CD4-positive, alpha-beta T cell treated with Interleukin-10 for 1 hour (primary cell): ENCODE results near the gene LHX4.

Experiments
- DNase-seq: peaks from one replicate; pipeline ENCODE4 v3.0.0-alpha.2; 2020

LHX4 gene

GRCh38 chr1:180229483-180230415 is at the start of gene LHX4:
Gene LHX4, plus strand, starts transcription at chr1:180230264. Its CDS starts 266 bp downstream, at chr1:180230530.
- DNase-seq, result peak; percentile 26

DNA sequence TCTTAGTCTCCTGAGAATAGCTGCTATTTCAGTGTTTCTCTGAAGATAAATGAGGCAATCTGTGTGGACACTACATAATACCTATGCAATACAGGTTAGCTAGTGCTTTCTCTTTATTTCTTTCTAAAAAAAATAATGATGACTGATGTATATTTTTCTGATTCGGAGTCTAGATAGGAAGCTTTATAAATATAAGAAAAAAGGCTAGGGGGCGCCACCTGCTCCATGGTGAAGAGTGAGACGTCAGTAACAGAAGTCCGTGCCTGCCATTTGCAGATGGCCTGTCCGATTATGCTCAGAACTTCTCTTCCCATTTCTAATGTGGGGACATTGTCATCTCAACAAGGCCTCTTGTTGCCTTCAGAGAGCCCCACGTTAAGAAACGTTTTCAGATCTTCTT is 49.0 kb upstream of the LHX4 start:
- no peak for DNase-seq

- no peak for DNase-seq
These were observed 47.9 kb upstream of the LHX4 start for GRCh38 chr1:180181996-180182642.

DNA sequence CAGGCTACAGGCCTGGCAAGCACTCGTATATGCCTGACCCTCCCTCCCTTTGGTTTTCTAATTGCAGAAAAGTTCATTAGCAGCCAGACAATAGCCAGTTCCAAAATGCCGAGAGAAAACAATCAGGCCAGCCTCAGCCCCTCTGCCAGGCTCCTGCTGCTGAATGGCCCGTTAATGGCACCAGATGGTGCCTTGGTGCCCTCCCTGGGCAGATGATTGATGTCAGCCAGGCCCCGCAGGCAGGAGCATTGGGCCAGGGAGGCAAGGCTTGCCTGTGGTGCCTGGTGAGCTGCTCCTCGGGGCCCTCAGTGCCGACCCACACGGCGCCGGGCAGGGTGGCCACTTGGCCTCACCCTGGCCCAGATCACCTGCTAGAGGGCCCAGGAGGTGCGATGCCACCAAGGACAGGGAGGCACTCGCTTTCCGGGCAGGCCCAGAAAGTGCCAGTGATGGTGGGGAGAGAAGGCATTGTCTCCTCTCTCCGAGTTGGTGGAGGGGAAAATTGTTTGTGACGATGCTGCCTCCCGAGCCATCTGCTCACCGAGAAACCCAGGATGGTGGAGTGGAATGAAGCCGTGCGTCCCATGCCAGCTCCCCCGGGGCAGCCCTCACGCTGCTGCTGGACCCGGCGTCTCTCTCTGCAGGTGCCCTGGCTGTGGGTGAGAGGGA is 47.3 kb upstream of the LHX4 start:
- DNase-seq, result no peak

GRCh38 chr1:180183426-180183825 is 46.6 kb upstream of the LHX4 start:
- no peak for DNase-seq

- no peak for DNase-seq
These were observed 46.0 kb upstream of the LHX4 start for GRCh38 chr1:180184041-180184440.

DNA sequence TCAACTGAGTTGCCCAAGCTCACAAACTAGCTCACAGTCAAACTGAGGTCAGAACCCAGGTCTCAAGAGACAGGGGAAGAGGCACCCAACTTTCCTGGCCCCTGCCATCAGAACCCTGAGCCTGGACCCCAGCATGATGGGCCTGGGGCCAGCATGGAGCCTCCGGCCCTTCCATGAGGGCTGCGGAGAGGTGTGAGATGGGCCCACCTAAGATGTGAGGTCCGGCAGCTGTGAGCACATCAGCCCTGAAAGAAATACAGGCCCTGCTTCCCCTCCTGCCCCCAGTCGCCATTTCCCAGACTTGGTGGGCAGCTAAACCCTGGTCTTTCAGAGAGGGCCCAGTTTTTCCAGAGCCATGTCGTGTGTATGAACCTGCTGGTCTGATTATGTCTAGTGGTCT is 44.8 kb upstream of the LHX4 start:
- DNase-seq, result no peak

- no peak for DNase-seq
These were observed 44.0 kb upstream of the LHX4 start for GRCh38 chr1:180185971-180186645.

- no peak for DNase-seq
These were observed 43.2 kb upstream of the LHX4 start for GRCh38 chr1:180186831-180187230.

GRCh38 chr1:180187626-180188025 is 42.4 kb upstream of the LHX4 start:
- DNase-seq, result no peak

DNA sequence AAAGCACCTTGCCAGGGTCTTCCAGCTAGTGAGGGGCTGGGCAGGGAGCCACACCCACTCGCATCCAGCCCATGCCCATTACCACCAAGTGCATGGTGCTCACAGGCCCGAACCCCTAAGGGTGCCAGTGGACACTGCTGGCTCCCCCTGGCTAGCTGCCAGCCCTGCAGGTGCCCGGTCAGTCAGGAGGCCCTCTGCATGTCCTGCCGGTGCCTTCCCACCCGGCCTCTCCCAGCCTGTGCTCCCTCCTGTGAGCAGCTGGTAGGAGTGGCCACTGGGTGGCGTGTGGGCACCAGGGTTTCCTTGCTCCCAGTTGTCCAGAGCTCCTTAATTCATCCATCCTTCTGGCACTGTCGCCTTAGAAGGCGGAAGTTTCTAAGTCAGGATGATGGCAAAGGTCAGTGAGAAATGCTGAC is 42.0 kb upstream of the LHX4 start:
- no peak for DNase-seq

DNA sequence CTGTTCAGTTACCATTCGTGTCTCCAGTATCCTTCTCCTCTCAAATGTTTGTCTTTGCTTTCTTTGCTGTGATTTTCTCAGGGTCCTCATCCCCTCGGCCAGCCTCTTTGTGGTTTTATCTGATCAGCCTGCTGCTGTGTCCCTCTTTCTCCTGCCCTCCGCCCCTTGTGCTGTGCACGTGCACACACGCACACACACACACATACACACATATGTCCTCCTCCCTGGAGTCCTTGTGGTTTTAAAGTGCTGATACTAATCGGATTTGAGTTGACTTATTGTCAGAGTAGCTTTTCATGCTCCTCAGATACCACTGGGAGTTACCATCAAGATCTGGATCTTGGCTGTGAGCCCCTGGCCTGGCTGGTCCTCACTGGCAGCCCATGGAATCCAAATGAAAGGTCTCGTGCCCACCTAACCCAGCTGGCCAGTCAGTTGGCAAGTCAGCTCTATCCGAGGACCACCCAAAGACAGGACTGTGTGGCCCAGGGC is 41.3 kb upstream of the LHX4 start:
- no peak for DNase-seq

DNA sequence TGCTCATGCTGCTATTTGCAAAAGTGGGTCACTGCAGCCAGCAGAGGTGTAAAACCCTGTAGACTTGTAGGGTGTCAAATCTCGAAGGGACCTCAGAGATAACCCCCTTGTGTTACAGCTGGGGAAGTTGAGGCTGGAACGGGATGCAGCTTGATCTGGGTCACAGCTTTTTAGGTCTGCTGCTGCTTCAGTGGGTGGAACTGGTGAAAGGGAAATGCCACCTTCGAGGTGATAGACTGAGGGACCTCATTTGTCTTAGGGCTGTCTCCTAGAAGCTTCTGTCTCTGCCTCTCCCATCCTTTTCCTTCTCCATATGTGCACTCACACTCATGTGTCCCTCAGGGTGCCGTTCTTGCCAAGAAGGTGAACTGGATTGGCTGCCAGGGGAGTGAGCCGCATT is 40.0 kb upstream of the LHX4 start:
- peak; percentile 19 for DNase-seq

GRCh38 chr1:180192172-180192571 is 37.9 kb upstream of the LHX4 start:
- peak; percentile 16 for DNase-seq

DNA sequence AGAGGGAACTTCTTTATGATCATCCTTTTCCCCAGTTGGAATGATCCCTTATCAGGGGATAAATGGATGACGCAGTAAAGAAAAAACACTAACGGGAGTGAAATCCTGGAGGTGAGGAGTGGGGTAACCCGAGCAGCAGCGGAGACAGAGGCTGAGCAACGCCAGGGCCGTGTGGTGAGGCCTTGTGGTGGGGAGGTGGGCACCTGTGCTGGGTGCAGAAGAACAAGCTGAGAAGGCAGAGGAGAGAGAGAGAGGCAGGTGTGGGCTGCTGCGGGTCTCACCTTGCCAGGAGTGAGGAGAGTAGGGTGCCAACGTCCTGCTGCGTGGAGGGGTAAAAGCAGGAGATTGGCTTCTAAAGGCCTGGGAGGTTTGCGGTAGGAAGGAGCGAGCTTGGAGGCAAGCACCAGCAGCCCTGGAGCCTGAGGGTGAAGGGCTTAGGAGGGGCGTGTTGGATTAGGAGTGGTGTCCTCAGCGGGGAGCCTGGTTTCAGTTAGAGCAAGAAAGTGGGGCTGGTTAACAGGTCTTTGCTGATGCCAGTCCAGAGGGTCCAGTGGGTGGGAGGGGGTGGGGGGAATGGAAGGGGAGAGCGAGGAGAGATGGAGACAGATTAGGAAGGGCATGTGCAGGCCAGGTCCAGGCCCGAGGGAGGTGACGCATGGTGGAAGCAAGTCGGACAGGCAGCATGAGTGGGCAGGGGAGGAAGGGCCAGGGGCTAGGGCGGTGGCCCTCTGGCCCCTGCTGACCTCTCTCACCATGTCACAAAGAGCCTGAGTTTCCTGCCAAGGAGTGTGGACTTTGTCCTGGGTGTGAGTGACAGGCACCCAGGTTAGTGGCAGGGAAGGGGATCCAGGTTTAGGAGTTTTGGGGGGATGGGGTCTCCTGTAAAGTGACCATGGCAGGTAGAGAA is 36.7 kb upstream of the LHX4 start:
- no peak for DNase-seq

DNA sequence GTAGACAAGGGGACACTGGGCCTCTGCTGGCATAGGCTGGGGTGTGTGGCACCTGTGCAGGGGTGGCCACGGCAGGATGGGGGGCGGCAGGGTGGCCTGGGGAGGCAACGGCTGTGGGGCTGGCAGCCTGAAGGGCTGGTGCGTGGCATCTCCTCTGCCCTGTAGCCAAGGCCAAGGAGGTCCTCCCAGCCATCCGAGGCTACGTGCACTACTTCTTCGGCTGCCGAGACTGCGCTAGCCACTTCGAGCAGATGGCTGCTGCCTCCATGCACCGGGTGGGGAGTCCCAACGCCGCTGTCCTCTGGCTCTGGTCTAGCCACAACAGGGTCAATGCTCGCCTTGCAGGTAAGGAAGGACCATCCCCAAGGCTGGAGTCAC is 36.0 kb upstream of the LHX4 start:
- DNase-seq, result no peak

DNA sequence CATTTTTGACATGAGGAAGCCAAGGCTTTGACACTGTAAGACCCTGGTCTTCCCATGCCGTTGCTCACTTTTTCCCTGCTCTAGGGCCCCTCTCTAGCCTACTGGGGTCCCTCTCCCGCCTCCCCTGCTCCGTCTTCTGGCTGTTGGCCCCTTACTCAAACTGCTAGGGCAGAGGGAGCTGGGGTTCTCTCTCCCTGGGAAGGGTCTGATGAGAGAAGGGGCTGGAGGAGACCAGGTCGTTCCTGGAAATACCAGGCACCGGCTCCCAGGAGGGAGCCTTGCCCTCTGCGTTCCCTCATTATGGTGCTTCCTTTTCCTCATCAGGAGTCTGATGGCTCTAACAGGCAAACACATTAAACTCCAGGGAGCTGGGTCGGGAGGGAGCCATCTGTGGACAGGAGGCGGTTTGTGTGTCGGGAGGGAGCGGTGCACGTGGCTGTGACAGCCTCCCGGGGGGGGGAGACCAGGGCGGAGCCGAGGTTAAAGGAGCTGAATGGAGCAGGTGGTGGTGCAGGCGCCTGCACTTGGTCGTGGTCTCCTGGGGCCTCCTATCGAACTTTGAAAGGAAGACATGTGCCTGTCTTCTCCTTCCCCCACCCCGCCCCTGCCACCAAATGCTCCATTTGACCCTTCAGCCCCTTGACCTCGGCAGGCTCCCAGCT is 35.4 kb upstream of the LHX4 start:
- DNase-seq, result no peak

DNA sequence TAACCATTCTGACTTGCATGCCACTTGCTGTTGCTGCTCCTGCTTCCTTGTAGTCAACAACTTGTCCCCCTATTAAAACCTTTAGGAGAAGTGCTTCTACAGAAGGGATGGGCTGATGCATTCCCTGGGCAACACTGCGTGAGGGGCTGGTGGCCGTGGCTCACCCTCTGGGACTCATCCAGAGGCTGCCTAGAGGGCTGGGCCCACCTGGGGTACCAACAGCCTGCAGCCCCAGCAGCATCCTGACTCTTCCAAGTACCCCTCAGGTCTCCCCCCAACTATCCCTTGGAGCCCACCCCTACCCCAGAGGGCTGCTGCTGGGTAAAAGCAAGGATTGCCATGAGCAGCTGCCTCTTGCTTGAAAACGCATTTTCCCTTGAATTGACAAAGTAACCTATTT is 34.7 kb upstream of the LHX4 start:
- DNase-seq, result no peak

DNA sequence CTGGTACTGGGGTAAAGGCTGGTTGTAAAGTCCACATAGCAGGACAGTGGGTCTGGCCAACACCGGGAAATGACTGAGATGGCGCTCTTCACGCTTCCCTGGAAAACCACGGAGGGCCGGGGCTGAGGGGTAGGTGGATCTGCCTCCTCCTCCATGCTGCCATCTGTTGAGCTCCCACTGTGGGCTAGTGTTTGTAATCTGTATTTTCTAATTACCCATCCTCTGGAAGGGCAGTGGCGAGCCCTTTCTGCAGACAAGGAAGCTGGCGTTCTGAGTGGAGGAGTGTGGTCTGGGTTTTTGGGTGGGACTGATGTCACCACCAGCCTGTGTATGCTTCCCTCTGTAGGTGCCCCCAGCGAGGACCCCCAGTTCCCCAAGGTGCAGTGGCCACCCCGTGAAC is 34.1 kb upstream of the LHX4 start:
- DNase-seq, result no peak

DNA sequence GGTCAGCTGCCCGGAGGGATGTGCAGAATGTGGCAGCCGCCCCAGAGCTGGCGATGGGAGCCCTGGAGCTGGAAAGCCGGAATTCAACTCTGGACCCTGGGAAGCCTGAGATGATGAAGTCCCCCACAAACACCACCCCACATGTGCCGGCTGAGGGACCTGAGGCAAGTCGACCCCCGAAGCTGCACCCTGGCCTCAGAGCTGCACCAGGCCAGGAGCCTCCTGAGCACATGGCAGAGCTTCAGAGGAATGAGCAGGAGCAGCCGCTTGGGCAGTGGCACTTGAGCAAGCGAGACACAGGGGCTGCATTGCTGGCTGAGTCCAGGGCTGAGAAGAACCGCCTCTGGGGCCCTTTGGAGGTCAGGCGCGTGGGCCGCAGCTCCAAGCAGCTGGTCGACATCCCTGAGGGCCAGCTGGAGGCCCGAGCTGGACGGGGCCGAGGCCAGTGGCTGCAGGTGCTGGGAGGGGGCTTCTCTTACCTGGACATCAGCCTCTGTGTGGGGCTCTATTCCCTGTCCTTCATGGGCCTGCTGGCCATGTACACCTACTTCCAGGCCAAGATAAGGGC is 33.5 kb upstream of the LHX4 start:
- no peak for DNase-seq

- DNase-seq, result no peak
These were observed 32.8 kb upstream of the LHX4 start for GRCh38 chr1:180197231-180197630.
